ENCODE data around the gene MOV10L1. TPM values are rescaled to one million over a fixed set of nuclear protein-coding genes. Genes with fewer than 3 reads are reported as not detected.
A peak's percentile ranks its signal among the peaks of the same experiment; 100 is the strongest.

The MOV10L1 gene
- total and polyA plus RNA-seq, 9 of the 15 experiments (the other 6 are each of a cell fraction or from before 2014, with no cell fraction given): 0.06 to 0.43 (median 0.15) TPM

DNA sequence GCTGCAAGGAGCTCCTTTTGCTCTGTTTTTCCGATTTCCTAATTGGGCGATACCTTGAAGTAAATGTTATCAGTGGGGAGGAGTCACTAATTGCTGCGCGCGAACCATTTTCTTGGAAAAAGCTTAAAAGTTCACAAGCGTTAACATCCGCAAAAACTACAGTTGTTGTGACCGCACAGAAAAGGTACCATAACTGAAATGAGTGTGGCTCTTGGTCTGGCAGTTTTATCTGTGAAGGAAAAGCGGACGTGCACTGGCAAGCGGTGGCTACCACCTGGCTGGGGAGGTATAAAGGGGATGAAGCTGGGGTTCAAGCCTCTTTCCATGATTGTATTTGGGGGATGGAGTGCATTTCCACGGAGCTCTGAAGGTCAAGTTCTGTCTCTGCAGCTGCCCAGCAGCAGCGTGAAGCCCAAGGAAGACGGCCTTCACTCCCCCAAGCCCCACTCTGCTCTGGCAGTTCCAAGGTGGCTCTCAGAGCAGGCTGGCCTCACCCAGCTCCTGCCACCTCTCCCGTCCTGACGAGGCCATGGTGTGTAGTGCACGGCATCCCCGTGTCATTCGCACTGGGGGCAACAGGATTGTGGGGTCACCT is 27.5 kb downstream of the MOV10L1 start (continued):
- no peak for TF ChIP-seq ELF2 (CRISPR knock-in tag; IDR thresholded peaks at IDR 0.05)
- TF ChIP-seq, protein P1, sequence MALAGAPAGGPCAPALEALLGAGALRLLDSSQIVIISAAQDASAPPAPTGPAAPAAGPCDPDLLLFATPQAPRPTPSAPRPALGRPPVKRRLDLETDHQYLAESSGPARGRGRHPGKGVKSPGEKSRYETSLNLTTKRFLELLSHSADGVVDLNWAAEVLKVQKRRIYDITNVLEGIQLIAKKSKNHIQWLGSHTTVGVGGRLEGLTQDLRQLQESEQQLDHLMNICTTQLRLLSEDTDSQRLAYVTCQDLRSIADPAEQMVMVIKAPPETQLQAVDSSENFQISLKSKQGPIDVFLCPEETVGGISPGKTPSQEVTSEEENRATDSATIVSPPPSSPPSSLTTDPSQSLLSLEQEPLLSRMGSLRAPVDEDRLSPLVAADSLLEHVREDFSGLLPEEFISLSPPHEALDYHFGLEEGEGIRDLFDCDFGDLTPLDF (CRISPR knock-in tag; IDR thresholded peaks at IDR 0.05): no peak
- TF ChIP-seq THRAP3 (IDR thresholded peaks at IDR 0.05; ENCODE audit: borderline replicate concordance): no peak
- no peak for TF ChIP-seq SREBF1 (IDR thresholded peaks at IDR 0.05; ENCODE audit: borderline replicate concordance, low read depth, low read length)
- TF ChIP-seq MEIS2 (IDR thresholded peaks at IDR 0.05; ENCODE audit: partially characterized antibody): no peak
- TF ChIP-seq PYGO2 (tag; IDR thresholded peaks at IDR 0.05): no peak
- TF ChIP-seq FOXJ3 (CRISPR knock-in tag; IDR thresholded peaks at IDR 0.05): no peak
- TF ChIP-seq, protein P2, sequence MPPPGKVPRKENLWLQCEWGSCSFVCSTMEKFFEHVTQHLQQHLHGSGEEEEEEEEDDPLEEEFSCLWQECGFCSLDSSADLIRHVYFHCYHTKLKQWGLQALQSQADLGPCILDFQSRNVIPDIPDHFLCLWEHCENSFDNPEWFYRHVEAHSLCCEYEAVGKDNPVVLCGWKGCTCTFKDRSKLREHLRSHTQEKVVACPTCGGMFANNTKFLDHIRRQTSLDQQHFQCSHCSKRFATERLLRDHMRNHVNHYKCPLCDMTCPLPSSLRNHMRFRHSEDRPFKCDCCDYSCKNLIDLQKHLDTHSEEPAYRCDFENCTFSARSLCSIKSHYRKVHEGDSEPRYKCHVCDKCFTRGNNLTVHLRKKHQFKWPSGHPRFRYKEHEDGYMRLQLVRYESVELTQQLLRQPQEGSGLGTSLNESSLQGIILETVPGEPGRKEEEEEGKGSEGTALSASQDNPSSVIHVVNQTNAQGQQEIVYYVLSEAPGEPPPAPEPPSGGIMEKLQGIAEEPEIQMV (tag; conservative IDR thresholded peaks at IDR 0.05; ENCODE audit: low read depth): no peak
- TF ChIP-seq, protein P3, sequence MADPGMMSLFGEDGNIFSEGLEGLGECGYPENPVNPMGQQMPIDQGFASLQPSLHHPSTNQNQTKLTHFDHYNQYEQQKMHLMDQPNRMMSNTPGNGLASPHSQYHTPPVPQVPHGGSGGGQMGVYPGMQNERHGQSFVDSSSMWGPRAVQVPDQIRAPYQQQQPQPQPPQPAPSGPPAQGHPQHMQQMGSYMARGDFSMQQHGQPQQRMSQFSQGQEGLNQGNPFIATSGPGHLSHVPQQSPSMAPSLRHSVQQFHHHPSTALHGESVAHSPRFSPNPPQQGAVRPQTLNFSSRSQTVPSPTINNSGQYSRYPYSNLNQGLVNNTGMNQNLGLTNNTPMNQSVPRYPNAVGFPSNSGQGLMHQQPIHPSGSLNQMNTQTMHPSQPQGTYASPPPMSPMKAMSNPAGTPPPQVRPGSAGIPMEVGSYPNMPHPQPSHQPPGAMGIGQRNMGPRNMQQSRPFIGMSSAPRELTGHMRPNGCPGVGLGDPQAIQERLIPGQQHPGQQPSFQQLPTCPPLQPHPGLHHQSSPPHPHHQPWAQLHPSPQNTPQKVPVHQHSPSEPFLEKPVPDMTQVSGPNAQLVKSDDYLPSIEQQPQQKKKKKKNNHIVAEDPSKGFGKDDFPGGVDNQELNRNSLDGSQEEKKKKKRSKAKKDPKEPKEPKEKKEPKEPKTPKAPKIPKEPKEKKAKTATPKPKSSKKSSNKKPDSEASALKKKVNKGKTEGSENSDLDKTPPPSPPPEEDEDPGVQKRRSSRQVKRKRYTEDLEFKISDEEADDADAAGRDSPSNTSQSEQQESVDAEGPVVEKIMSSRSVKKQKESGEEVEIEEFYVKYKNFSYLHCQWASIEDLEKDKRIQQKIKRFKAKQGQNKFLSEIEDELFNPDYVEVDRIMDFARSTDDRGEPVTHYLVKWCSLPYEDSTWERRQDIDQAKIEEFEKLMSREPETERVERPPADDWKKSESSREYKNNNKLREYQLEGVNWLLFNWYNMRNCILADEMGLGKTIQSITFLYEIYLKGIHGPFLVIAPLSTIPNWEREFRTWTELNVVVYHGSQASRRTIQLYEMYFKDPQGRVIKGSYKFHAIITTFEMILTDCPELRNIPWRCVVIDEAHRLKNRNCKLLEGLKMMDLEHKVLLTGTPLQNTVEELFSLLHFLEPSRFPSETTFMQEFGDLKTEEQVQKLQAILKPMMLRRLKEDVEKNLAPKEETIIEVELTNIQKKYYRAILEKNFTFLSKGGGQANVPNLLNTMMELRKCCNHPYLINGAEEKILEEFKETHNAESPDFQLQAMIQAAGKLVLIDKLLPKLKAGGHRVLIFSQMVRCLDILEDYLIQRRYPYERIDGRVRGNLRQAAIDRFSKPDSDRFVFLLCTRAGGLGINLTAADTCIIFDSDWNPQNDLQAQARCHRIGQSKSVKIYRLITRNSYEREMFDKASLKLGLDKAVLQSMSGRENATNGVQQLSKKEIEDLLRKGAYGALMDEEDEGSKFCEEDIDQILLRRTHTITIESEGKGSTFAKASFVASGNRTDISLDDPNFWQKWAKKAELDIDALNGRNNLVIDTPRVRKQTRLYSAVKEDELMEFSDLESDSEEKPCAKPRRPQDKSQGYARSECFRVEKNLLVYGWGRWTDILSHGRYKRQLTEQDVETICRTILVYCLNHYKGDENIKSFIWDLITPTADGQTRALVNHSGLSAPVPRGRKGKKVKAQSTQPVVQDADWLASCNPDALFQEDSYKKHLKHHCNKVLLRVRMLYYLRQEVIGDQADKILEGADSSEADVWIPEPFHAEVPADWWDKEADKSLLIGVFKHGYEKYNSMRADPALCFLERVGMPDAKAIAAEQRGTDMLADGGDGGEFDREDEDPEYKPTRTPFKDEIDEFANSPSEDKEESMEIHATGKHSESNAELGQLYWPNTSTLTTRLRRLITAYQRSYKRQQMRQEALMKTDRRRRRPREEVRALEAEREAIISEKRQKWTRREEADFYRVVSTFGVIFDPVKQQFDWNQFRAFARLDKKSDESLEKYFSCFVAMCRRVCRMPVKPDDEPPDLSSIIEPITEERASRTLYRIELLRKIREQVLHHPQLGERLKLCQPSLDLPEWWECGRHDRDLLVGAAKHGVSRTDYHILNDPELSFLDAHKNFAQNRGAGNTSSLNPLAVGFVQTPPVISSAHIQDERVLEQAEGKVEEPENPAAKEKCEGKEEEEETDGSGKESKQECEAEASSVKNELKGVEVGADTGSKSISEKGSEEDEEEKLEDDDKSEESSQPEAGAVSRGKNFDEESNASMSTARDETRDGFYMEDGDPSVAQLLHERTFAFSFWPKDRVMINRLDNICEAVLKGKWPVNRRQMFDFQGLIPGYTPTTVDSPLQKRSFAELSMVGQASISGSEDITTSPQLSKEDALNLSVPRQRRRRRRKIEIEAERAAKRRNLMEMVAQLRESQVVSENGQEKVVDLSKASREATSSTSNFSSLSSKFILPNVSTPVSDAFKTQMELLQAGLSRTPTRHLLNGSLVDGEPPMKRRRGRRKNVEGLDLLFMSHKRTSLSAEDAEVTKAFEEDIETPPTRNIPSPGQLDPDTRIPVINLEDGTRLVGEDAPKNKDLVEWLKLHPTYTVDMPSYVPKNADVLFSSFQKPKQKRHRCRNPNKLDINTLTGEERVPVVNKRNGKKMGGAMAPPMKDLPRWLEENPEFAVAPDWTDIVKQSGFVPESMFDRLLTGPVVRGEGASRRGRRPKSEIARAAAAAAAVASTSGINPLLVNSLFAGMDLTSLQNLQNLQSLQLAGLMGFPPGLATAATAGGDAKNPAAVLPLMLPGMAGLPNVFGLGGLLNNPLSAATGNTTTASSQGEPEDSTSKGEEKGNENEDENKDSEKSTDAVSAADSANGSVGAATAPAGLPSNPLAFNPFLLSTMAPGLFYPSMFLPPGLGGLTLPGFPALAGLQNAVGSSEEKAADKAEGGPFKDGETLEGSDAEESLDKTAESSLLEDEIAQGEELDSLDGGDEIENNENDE (IDR thresholded peaks at IDR 0.05; ENCODE audit: low read depth, low read length): no peak
- no peak for TF ChIP-seq LCOR (CRISPR knock-in tag; IDR thresholded peaks at IDR 0.05)
- 0 out of 2 replicates have a peak, but pooled peaks have one; percentile 11 for TF ChIP-seq SPI1 (IDR thresholded peaks at IDR 0.05; ENCODE audit: borderline replicate concordance, low read depth, low read length)
- no peak for TF ChIP-seq ZNF507 (tag; conservative IDR thresholded peaks at IDR 0.05)
- TF ChIP-seq, protein P4, sequence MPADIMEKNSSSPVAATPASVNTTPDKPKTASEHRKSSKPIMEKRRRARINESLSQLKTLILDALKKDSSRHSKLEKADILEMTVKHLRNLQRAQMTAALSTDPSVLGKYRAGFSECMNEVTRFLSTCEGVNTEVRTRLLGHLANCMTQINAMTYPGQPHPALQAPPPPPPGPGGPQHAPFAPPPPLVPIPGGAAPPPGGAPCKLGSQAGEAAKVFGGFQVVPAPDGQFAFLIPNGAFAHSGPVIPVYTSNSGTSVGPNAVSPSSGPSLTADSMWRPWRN (IDR thresholded peaks at IDR 0.05; ENCODE audit: low read depth): no peak

All from K562 (cell line).